ENCODE data around the gene FAM219B.
"Not testable (repeated sequence)": the region's sequence is repeated elsewhere in the genome, so short reads cannot be mapped to it uniquely, and the experiment has no call there.

DNA sequence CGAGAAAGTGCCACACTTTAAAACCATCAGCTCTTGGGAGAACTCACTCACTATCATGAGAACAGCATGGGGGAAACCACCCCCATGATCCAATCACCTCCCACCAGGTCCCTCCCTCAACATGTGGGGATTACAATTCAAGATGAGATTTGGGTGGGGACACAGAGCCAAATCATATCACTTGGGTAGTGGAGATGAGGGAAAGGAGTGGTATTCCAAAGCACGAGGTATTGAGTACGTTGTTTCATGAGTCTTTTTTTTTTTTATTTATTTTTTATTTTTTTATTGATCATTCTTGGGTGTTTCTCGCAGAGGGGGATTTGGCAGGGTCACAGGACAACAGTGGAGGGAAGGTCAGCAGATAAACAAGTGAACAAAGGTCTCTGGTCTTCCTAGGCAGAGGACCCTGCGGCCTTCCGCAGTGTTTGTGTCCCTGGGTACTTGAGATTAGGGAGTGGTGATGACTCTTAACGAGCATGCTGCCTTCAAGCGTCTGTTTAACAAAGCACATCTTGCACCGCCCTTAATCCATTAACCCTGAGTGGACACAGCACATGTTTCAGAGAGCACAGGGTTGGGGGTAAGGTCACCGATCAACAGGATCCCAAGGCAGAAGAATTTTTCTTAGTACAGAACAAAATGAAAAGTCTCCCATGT is 19.0 kb downstream of the FAM219B start:
- TF ChIP-seq, protein P1, sequence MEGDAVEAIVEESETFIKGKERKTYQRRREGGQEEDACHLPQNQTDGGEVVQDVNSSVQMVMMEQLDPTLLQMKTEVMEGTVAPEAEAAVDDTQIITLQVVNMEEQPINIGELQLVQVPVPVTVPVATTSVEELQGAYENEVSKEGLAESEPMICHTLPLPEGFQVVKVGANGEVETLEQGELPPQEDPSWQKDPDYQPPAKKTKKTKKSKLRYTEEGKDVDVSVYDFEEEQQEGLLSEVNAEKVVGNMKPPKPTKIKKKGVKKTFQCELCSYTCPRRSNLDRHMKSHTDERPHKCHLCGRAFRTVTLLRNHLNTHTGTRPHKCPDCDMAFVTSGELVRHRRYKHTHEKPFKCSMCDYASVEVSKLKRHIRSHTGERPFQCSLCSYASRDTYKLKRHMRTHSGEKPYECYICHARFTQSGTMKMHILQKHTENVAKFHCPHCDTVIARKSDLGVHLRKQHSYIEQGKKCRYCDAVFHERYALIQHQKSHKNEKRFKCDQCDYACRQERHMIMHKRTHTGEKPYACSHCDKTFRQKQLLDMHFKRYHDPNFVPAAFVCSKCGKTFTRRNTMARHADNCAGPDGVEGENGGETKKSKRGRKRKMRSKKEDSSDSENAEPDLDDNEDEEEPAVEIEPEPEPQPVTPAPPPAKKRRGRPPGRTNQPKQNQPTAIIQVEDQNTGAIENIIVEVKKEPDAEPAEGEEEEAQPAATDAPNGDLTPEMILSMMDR (IDR thresholded peaks at IDR 0.05) = not testable (repeated sequence)
- TF ChIP-seq ZFX (IDR thresholded peaks at IDR 0.05; ENCODE audit: borderline replicate concordance) = not testable (repeated sequence)

All from 22Rv1 (cell line).